HG02610 (cell line): ENCODE data around the gene SRSF4.
"Not testable (repeated sequence)": the region's sequence is repeated elsewhere in the genome, so short reads cannot be mapped to it uniquely, and the experiment has no call there.

Experiments used
- ATAC-seq: cut with Tn5 transposase; IDR thresholded peaks from one replicate; pipeline ENCODE4 v1.9.1; 2021; ENCODE audit warnings: mild to moderate bottlenecking, moderate library complexity; ENCODE audit not compliant: unreplicated experiment

SRSF4 gene

DNA sequence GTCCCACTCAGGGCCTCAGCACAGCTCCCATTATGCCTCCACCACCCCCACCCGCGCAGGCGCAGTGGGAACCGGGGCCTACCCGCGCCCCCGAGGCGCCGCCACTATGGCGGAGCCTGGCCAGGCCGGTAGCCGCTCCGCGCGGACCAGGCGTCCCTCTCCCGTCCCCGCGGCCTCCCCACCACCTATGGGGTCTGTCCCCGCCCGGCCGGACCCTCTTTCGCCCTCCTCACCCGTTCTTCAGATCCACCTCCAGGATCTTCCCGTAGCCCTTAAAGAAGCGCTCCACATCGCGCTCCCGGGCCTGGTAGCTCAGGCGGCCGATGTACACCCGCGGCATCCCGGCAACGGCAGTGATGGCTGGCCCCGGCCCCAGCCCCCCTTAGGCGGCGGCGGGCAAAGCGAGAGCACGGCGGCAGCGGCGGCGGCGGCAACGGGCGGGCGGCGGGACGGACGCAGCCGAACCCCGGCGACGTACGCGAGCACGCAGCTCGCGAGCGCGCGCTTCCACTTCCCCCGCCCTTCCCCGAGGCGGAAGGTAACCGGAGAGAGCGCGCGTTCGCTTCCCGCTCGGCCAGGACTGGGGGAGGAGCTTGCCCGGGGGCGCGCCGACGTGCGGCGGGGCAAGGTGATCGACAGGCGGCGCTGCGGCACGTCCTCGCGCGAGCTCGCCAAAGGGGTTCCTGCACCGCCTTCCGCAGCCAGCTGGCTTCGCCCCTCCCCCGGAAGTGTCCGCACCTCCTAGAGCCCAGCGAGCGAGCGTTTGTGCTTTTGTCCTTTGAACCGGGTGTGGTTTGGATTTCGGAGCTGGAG is at the start of gene SRSF4:
Gene SRSF4 (minus strand): TSS at position 488 of the 813 bp plus-strand sequence. CDS start 148 bp downstream, at position 340.
- ATAC-seq, result peak; percentile 89

GRCh38 chr1:29230553-29231378 is 49.1 kb upstream of the SRSF4 start, which contains the start of gene MECR:
MECR (minus strand) TSS chr1:29230934; CDS start chr1:29230906, 28 bp downstream.
- ATAC-seq, result peak; percentile 88

DNA sequence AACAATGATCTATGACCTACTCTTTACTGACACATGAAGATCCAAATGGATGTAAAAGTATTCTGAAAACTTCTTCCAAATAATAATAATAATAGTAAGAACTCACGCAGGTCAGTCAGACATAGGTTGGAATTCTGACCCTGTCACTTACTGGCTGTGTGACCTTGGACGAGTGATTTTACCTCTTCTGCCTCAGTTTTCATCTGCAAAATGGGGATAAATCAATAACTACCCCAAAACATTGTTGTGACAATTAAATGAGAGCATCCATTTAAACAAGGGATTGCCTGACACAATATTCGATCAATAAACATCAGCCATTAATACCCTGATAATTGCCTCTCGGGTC is 48.5 kb upstream of the SRSF4 start:
- no peak for ATAC-seq

DNA sequence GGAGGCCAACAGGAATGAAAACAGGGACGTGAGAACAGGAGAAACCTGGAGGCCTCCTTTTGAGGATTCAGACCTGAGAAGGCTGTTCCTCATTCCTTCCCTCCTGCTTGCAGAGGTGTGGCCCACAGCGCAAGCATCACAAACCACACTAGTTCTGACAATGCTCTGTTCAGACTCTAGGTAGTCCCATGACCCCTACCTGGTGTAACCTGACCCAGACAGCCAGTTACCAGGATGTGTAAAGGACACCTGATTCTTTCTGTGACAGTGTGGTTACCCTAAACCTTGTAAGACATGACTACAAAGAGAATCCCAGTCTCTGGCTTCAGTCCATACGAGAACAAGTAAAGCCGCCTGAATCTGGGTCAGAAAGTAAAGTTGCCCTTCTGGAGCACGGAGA is 45.8 kb upstream of the SRSF4 start:
- no peak for ATAC-seq

GRCh38 chr1:29225361-29225760 is 43.7 kb upstream of the SRSF4 start:
- ATAC-seq, result no peak

DNA sequence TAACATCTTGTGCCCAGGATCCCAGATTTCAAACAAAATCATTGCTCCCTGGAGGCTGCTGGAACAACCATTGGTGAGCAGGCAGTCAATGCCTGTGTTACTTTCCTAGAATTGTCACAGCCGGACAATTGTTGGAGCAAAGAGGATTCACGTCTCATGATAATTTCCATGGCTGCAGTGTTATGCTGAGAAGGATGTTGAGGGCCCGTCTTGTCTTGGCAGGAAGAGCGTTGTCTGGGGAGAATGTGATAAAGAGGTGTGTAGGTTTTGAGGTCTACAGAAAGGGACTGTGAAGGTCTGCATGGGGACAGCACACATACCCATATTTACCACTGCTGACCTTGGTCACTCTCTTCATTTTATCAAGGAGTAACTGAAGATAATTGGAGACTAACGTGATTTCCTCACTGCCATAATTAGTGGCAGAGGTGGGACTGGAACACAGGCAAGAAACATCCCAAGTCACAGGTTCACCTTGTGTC is 42.7 kb upstream of the SRSF4 start:
- ATAC-seq, result no peak

DNA sequence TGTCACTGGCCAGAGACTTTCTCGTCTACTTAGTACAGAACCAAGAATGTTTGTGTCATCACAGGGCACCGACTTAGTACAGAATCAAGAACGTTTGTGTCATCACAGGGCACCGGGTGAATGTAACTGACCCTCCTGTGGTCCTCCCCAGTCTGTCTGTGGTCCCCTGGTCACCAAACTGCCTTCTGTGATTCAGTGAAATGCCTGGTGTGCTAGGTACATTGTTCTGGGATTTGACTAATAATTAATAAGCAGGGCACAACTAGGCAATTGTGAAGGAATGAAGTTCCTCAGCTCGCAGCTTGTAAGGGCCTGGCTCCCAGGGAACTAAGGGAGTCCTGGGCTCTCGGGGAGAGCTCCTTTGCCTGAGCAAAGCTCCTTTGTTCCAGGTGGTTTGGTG is 41.8 kb upstream of the SRSF4 start:
- ATAC-seq, result no peak

- no peak for ATAC-seq
Measured at GRCh38 chr1:29222686-29223085, 41.0 kb upstream of the SRSF4 start.

- not testable (repeated sequence) for ATAC-seq
Measured at GRCh38 chr1:29222260-29222659, 40.6 kb upstream of the SRSF4 start.

DNA sequence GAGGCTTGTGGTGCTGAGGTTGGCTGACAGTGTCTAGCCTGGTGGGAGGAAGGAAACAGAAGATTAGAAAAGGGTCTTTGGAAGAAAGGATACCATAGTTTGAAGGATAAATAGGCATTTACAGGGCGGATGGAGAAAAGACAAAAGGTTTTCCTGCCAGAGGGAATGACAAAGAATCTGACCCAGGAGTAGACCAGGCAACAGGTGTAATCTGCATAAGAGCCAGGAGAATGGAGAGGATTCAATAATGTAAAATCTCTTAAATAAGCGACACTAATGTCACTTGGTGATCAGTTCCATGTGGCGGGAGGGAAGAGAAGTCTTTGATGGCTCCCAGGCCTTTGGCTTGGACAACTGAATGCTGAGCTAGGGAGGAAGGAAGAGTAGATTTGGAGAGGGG is 39.6 kb upstream of the SRSF4 start:
- ATAC-seq, result no peak

GRCh38 chr1:29218223-29218622 is 36.5 kb upstream of the SRSF4 start:
- ATAC-seq, result no peak

DNA sequence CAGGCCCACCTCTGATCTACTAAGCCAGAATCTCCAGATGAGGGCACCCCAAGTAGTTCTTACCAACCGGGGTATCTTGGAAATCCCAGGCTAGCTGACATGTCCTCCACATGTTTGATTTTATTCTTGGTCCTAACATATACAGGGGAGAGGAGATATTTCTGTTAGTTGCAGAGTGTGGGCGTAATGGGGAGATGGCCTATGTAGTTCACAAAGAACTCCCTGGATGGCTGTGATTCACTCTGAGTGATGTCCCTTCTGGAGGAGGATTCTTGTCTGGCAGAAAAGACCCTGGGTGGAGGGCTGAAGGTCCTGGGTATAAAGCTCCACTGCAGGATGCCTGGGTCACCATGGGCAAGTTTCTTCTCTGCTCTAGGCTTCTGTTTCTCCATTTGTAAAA is 35.9 kb upstream of the SRSF4 start:
- ATAC-seq, result no peak

DNA sequence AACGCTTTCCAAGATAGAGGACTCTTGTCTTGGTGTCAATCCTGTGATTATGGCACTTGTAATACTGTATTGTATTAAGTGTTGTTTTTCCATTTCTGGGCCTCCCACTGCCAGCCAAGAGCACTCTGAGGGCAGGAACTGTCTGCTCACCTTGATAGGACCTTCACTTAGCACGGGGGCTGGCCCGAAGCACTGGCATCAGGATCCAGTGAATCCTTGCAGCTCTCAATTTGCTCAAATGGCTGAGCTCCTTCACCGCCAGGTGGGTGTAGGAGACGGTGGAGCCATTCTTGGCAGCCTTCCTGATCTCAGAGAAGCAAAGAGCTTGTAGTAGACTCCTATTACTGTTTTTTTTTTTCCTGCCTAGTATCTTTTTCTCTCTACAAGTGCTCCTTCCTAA is 31.4 kb upstream of the SRSF4 start:
- no peak for ATAC-seq

GRCh38 chr1:29211086-29212030 is 29.7 kb upstream of the SRSF4 start:
- ATAC-seq, result peak; percentile 6

- peak; percentile 66 for ATAC-seq
Measured at GRCh38 chr1:29210278-29211085, 28.8 kb upstream of the SRSF4 start.

GRCh38 chr1:29209173-29209572 is 27.5 kb upstream of the SRSF4 start:
- ATAC-seq, result no peak

DNA sequence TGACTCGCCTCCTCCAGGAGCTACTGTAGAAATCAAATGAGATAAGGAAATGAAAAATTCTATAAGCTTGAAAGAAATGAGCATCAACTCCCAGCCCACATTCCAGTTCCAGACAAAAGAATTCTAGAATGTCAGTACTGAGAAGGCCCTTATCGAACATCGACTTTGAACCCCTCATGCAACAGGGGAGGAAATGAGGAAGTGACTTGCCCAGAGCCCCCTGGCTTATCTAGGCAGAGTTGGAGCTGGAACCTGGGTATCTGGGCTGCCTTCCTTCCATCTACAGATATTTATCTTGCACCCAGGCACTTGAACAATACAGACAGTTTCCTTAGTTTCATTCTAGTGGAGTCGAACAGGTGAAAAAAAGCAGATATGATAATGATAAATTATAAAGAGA is 26.7 kb upstream of the SRSF4 start:
- no peak for ATAC-seq

DNA sequence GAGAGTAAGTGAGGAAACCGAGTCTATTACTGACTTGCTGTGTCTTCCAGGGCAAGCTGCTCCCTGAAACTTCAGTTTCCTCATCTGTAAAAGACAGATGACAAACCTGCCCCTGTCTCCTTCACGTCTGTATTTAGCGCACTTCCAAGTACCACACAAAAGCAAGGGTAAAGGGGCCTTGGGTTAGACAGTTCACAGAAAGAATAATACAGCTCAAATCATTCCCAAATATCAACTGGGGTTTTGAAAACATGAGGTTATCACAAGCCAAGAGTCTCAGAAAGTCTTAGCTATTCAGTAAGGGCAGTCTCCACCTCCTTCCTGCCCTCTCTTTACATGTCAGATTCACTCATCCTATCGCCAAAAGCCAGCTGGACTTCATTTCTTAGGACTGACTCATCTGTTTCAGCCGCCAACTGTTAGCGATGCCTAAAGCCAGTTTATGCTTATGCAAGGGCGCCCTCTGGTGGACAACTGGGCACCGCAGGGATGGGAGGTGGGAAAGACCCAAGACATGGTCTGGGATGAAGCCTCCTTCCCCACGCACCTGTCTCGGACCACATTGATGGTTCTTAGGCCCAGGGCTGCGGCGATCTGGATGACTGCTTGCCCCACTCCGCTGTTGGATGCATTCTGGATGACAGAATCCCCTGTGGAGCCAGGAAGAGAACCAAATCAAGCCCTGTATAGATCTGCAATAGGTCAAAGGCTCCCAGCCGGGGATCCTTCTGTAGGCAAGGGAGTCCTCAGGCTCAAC is 21.1 kb upstream of the SRSF4 start:
- peak; percentile 75 for ATAC-seq

DNA sequence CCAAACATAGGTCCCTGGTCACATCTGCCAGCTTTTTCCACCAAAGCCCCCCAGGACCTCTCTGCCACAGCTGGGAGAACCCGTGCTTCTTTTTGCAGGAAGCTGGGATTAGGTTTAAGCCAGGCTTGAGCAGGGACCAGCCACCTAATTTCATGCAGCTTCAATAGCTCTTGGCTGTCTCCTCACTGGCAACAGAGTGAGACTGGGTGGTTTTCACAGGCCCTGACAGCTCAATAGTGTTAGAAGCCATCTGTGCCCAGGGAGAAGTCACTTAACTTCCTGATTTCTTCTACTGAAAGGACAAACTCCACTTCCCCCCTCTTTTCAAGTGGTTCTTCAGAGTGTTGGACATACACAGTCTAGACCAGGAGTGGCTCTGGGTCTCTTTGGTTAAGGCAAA is 20.4 kb upstream of the SRSF4 start:
- ATAC-seq, result no peak
